Measurements from ENCODE around the gene MYEOV.

MYEOV gene

GRCh38 chr11:69277074-69277809, 16.7 kb upstream of the MYEOV start:
- no peak for DNase-seq (ENCODE audit: low read depth)
- TF ChIP-seq CTCF (IDR thresholded peaks at IDR 0.05; ENCODE audit: low read length, missing control alignments) = no peak
- no peak overlapping the region for H3K4me3 ChIP-seq (replicated peaks; ENCODE audit: low read depth, low read length)

- DNase-seq (ENCODE audit: low read depth) = no peak
- no peak for TF ChIP-seq CTCF (IDR thresholded peaks at IDR 0.05; ENCODE audit: low read length, missing control alignments)
- no peak overlapping the region for H3K4me3 ChIP-seq (replicated peaks; ENCODE audit: low read depth, low read length)
Observed at GRCh38 chr11:69278091-69278867, 15.7 kb upstream of the MYEOV start.

- DNase-seq (ENCODE audit: low read depth) = no peak
- no peak for TF ChIP-seq CTCF (IDR thresholded peaks at IDR 0.05; ENCODE audit: low read length, missing control alignments)
- no peak overlapping the region for H3K4me3 ChIP-seq (replicated peaks; ENCODE audit: low read depth, low read length)
Observed at GRCh38 chr11:69280451-69280850, 13.5 kb upstream of the MYEOV start.

- peak; percentile 64 for DNase-seq (ENCODE audit: low read depth)
- H3K4me3 ChIP-seq (replicated peaks; ENCODE audit: low read depth, low read length) = no peak overlapping the region
- no peak for TF ChIP-seq CTCF (IDR thresholded peaks at IDR 0.05; ENCODE audit: low read length, missing control alignments)
Observed at GRCh38 chr11:69280994-69281393, 13.0 kb upstream of the MYEOV start.

- no peak for DNase-seq (ENCODE audit: low read depth)
- no peak for TF ChIP-seq CTCF (IDR thresholded peaks at IDR 0.05; ENCODE audit: low read length, missing control alignments)
- no peak overlapping the region for H3K4me3 ChIP-seq (replicated peaks; ENCODE audit: low read depth, low read length)
Observed at GRCh38 chr11:69283446-69283845, 10.5 kb upstream of the MYEOV start.

GRCh38 chr11:69284081-69284511, 9.9 kb upstream of the MYEOV start:
- no peak for TF ChIP-seq CTCF (IDR thresholded peaks at IDR 0.05; ENCODE audit: low read length, missing control alignments)
- DNase-seq (ENCODE audit: low read depth) = no peak
- H3K4me3 ChIP-seq (replicated peaks; ENCODE audit: low read depth, low read length) = no peak overlapping the region

Data from fibroblast of pulmonary artery (primary cell).